ENCODE data around the gene CFAP97D1.

The CFAP97D1 gene

GRCh38 chr17:43758497-43759174 is 21.6 kb upstream of the CFAP97D1 start, which contains the start of gene SOST:
Gene SOST (minus strand): TSS chr17:43758791. CDS start chr17:43758741, 50 bp downstream.
- Histone ChIP-seq H3K79me2 (ENCODE audit: insufficient read depth, low read length) (no peaks in the 10 kb centered on the region), H3K36me3 (ENCODE audit: low read length) (no peaks in the 10 kb centered on the region), H3K9me2 (replicated peaks; ENCODE audit: insufficient read depth, low read length) (no peaks in the 10 kb centered on the region), H3K9ac (ENCODE audit: low read length) (no peak within 1 kb of the TSS), H3K9me3 (ENCODE audit: insufficient read depth, low read length) (no peaks in the 10 kb centered on the region), H3K27me3 (ENCODE audit: low read length) (no peaks in the 10 kb centered on the region), H3K4me3 (ENCODE audit: insufficient read depth, low read length, poor library complexity, severe bottlenecking) (no peak within 1 kb of the TSS), H3F3A (ENCODE audit: insufficient read depth) (no peaks in the 10 kb centered on the region), H3K27ac (ENCODE audit: low read depth, low read length) (no peak within 1 kb of the TSS), H4K20me1 (ENCODE audit: low read depth, low read length) (no peaks in the 10 kb centered on the region), H3K4me2 (ENCODE audit: low read depth, low read length, poor library complexity, severe bottlenecking) (no peak within 1 kb of the TSS), H2AFZ (ENCODE audit: low read depth, low read length, severe bottlenecking) (no peak within 1 kb of the TSS)
- TF ChIP-seq EZH2phosphoT487 (conservative IDR thresholded peaks at IDR 0.05; ENCODE audit: low read length), result no peak
- TF ChIP-seq CTCF (IDR thresholded peaks at IDR 0.05; ENCODE audit: insufficient read depth, low read length, poor library complexity, severe bottlenecking), result no peak

GRCh38 chr17:43759836-43760235 is 20.4 kb upstream of the CFAP97D1 start:
- H3K27ac ChIP-seq (ENCODE audit: low read depth, low read length), result no peak overlapping the region
- H2AFZ ChIP-seq (ENCODE audit: low read depth, low read length, severe bottlenecking), result no peak overlapping the region
- no peaks in the 10 kb centered on the region for H4K20me1 ChIP-seq (ENCODE audit: low read depth, low read length)
- no peaks in the 10 kb centered on the region for H3K36me3 ChIP-seq (ENCODE audit: low read length)
- no peaks in the 10 kb centered on the region for H3F3A ChIP-seq (ENCODE audit: insufficient read depth)
- H3K4me3 ChIP-seq (ENCODE audit: insufficient read depth, low read length, poor library complexity, severe bottlenecking), result no peak overlapping the region
- no peaks in the 10 kb centered on the region for H3K79me2 ChIP-seq (ENCODE audit: insufficient read depth, low read length)
- H3K9me3 ChIP-seq (ENCODE audit: insufficient read depth, low read length), result no peaks in the 10 kb centered on the region
- H3K9me2 ChIP-seq (replicated peaks; ENCODE audit: insufficient read depth, low read length), result no peaks in the 10 kb centered on the region
- TF ChIP-seq CTCF (IDR thresholded peaks at IDR 0.05; ENCODE audit: insufficient read depth, low read length, poor library complexity, severe bottlenecking), result no peak
- TF ChIP-seq EZH2phosphoT487 (conservative IDR thresholded peaks at IDR 0.05; ENCODE audit: low read length), result no peak
- no peaks in the 10 kb centered on the region for H3K27me3 ChIP-seq (ENCODE audit: low read length)
- no peak overlapping the region for H3K4me2 ChIP-seq (ENCODE audit: low read depth, low read length, poor library complexity, severe bottlenecking)
- H3K9ac ChIP-seq (ENCODE audit: low read length), result no peak overlapping the region

GRCh38 chr17:43760254-43760852 is 19.9 kb upstream of the CFAP97D1 start:
- no peak overlapping the region for H3K4me2 ChIP-seq (ENCODE audit: low read depth, low read length, poor library complexity, severe bottlenecking)
- no peak overlapping the region for H3K4me3 ChIP-seq (ENCODE audit: insufficient read depth, low read length, poor library complexity, severe bottlenecking)
- TF ChIP-seq EZH2phosphoT487 (conservative IDR thresholded peaks at IDR 0.05; ENCODE audit: low read length) (no peak), CTCF (IDR thresholded peaks at IDR 0.05; ENCODE audit: insufficient read depth, low read length, poor library complexity, severe bottlenecking) (peak; percentile 97)
- H3F3A ChIP-seq (ENCODE audit: insufficient read depth), result no peaks in the 10 kb centered on the region
- no peaks in the 10 kb centered on the region for H3K27me3 ChIP-seq (ENCODE audit: low read length)
- no peaks in the 10 kb centered on the region for H3K36me3 ChIP-seq (ENCODE audit: low read length)
- no peak overlapping the region for H3K27ac ChIP-seq (ENCODE audit: low read depth, low read length)
- H4K20me1 ChIP-seq (ENCODE audit: low read depth, low read length), result no peaks in the 10 kb centered on the region
- no peaks in the 10 kb centered on the region for H3K9me3 ChIP-seq (ENCODE audit: insufficient read depth, low read length)
- no peaks in the 10 kb centered on the region for H3K79me2 ChIP-seq (ENCODE audit: insufficient read depth, low read length)
- no peaks in the 10 kb centered on the region for H3K9me2 ChIP-seq (replicated peaks; ENCODE audit: insufficient read depth, low read length)
- no peak overlapping the region for H2AFZ ChIP-seq (ENCODE audit: low read depth, low read length, severe bottlenecking)
- H3K9ac ChIP-seq (ENCODE audit: low read length), result no peak overlapping the region
